Measurements from ENCODE around the gene SPOCK1. TPM values are rescaled to one million over a fixed set of nuclear protein-coding genes. Genes with fewer than 3 reads are reported as not detected.

Gene SPOCK1
- total and polyA plus RNA-seq, 7 donors: 4.2 to 52.7 (median 16.0) TPM

- Histone ChIP-seq H3K27ac (no peak overlapping the region), H3K4me1 (no peaks in the 10 kb centered on the region), H3K9me3 (no peaks in the 10 kb centered on the region), H3K36me3 (ENCODE audit: insufficient read depth in 1 of 2, low read depth in 1 of 2) (no peaks in the 10 kb centered on the region), H3K27me3 (ENCODE audit: insufficient read depth in 3 of 3, low read length in 2 of 3) (no peaks in the 10 kb centered on the region), H3K4me3 (no peak overlapping the region)
- TF ChIP-seq CTCF (IDR thresholded peaks at IDR 0.05): no peak
- ATAC-seq: no peak
- intact Hi-C loops (cut with DNase I): no loop called here
- DNase-seq: no peak
Measured at GRCh38 chr5:137454671-137455070, 44.5 kb downstream of the SPOCK1 start.

- no peaks in the 10 kb centered on the region for H3K36me3 ChIP-seq (ENCODE audit: insufficient read depth in 1 of 2, low read depth in 1 of 2)
- no peak overlapping the region for H3K27ac ChIP-seq
- H3K9me3 ChIP-seq: no peaks in the 10 kb centered on the region
- no peak for TF ChIP-seq CTCF (IDR thresholded peaks at IDR 0.05)
- no peaks in the 10 kb centered on the region for H3K27me3 ChIP-seq (ENCODE audit: insufficient read depth in 3 of 3, low read length in 2 of 3)
- ATAC-seq (no peak), DNase-seq (no peak)
- intact Hi-C loops (cut with DNase I): no loop called here
- no peaks in the 10 kb centered on the region for H3K4me1 ChIP-seq
- 46 to 49% (median 48%) methylated on average over 6 of the region's 6 CpGs for WGBS, 3 donors
- no peak overlapping the region for H3K4me3 ChIP-seq
Measured at GRCh38 chr5:137453483-137454080, 45.5 kb downstream of the SPOCK1 start.

- H3K27ac ChIP-seq: no peak overlapping the region
- H3K9me3 ChIP-seq: no peaks in the 10 kb centered on the region
- no peaks in the 10 kb centered on the region for H3K27me3 ChIP-seq (ENCODE audit: insufficient read depth in 3 of 3, low read length in 2 of 3)
- DNase-seq: no peak
- no peak for ATAC-seq
- intact Hi-C loops (cut with DNase I): no loop called here
- H3K36me3 ChIP-seq (ENCODE audit: insufficient read depth in 1 of 2, low read depth in 1 of 2): no peaks in the 10 kb centered on the region
- WGBS, 3 donors: 69 to 72% (median 70%) methylated on average over 3 of the region's 3 CpGs
- no peak overlapping the region for H3K4me3 ChIP-seq
- TF ChIP-seq CTCF (IDR thresholded peaks at IDR 0.05): no peak
- H3K4me1 ChIP-seq: no peaks in the 10 kb centered on the region
Measured at GRCh38 chr5:137450759-137451158, 48.4 kb downstream of the SPOCK1 start.

- H3K27me3 ChIP-seq (ENCODE audit: insufficient read depth in 3 of 3, low read length in 2 of 3): no peaks in the 10 kb centered on the region
- no peaks in the 10 kb centered on the region for H3K36me3 ChIP-seq (ENCODE audit: insufficient read depth in 1 of 2, low read depth in 1 of 2)
- H3K4me1 ChIP-seq: no peaks in the 10 kb centered on the region
- H3K4me3 ChIP-seq: no peak overlapping the region
- TF ChIP-seq CTCF (IDR thresholded peaks at IDR 0.05): no peak
- no peak overlapping the region for H3K27ac ChIP-seq
- intact Hi-C loops (cut with DNase I): no loop called here
- H3K9me3 ChIP-seq: no peaks in the 10 kb centered on the region
- 50 to 54% (median 54%) methylated on average over 3 of the region's 3 CpGs for WGBS, 3 donors
- ATAC-seq: no peak
- no peak for DNase-seq
Measured at GRCh38 chr5:137448868-137449267, 50.3 kb downstream of the SPOCK1 start.

GRCh38 chr5:137446615-137447014 is 52.5 kb downstream of the SPOCK1 start:
- DNase-seq: no peak
- no peak for TF ChIP-seq CTCF (IDR thresholded peaks at IDR 0.05)

More at GRCh38 chr5:137446615-137447014, 52.5 kb downstream of the SPOCK1 start:
- WGBS, 3 donors: 74 to 77% (median 74%) methylated on average over 4 of the region's 4 CpGs
- intact Hi-C loops (cut with DNase I): no loop called here
- no peaks in the 10 kb centered on the region for H3K4me1 ChIP-seq
- ATAC-seq: no peak
- H3K9me3 ChIP-seq: no peaks in the 10 kb centered on the region
- no peak overlapping the region for H3K4me3 ChIP-seq
- H3K27me3 ChIP-seq (ENCODE audit: insufficient read depth in 3 of 3, low read length in 2 of 3): no peaks in the 10 kb centered on the region
- no peak overlapping the region for H3K27ac ChIP-seq
- H3K36me3 ChIP-seq (ENCODE audit: insufficient read depth in 1 of 2, low read depth in 1 of 2): no peaks in the 10 kb centered on the region
